Caco-2 (cell line): Measurements from ENCODE around the gene A2ML1. TPM values are rescaled to one million over a fixed set of nuclear protein-coding genes. Genes with fewer than 3 reads are reported as not detected.

Source experiments
- BruUV-seq: library from RNA; stranded (reverse); fragments of 400-500 nt; replicated peaks from 2 replicates; lab custom pipeline; 2021; lab: Mats Ljungman, UMichigan
- CTCF ChIA-PET: fragments of 300-600 bp; sonication (Branson Sonifier 250); formaldehyde crosslinking; loops from one replicate; lab custom pipeline; 2022; ENCODE audit warnings: antibody characterized with exemption; lab: Charles Lee
- POLR2A ChIA-PET: fragments of 300-600 bp; sonication (Branson Sonifier 250); formaldehyde crosslinking; loops from one replicate; lab custom pipeline; 2022; ENCODE audit warnings: antibody characterized with exemption; lab: Charles Lee
- DNase-seq, 2 experiments: peaks; one replicate each; pipeline versions ENCODE4 v3.0.0 to v3.0.0-alpha.2; 2020 to 2022
- H3K27me3 ChIP-seq: replicated peaks from 2 replicates; pipeline ENCODE4 v1.6.0; 2011; ENCODE audit warnings: low read length; ENCODE audit not compliant: control insufficient read depth, insufficient read depth
- H3K36me3 ChIP-seq: 2 replicates; pipeline ENCODE4 v1.5.1; 2011; ENCODE audit warnings: low read length; ENCODE audit not compliant: control insufficient read depth, insufficient read depth
- H3K4me1 ChIP-seq: fragments of 250-450 bp; sonication (Bioruptor Pico); 2 replicates; pipeline ENCODE4 v1.5.1; 2020; ENCODE audit warnings: mild to moderate bottlenecking
- H3K4me3 ChIP-seq: 2 replicates; pipeline ENCODE4 v1.5.1; 2011; ENCODE audit warnings: low read depth, mild to moderate bottlenecking, control low read depth, low read length
- H3K9me3 ChIP-seq: fragments of 250-450 bp; sonication (Bioruptor Pico); 2 replicates; pipeline ENCODE4 v1.5.1; 2020; ENCODE audit warnings: mild to moderate bottlenecking, moderate library complexity
- H3K27ac Mint-ChIP-seq: one replicate; pipeline ENCODE4 v1.8.0; 2022; ENCODE audit warnings: mixed read lengths; ENCODE audit not compliant: unreplicated experiment
- H3K27me3 Mint-ChIP-seq: one replicate; pipeline ENCODE4 v1.8.0; 2022; ENCODE audit warnings: mixed read lengths; ENCODE audit not compliant: insufficient read depth, unreplicated experiment
- H3K36me3 Mint-ChIP-seq: one replicate; pipeline ENCODE4 v1.8.0; 2022; ENCODE audit warnings: mild to moderate bottlenecking, mixed read lengths; ENCODE audit not compliant: insufficient read depth, unreplicated experiment
- H3K4me1 Mint-ChIP-seq: one replicate; pipeline ENCODE4 v1.8.0; 2022; ENCODE audit warnings: low read depth, mixed read lengths; ENCODE audit not compliant: unreplicated experiment
- H3K4me3 Mint-ChIP-seq: one replicate; pipeline ENCODE4 v1.8.0; 2022; ENCODE audit warnings: mild to moderate bottlenecking, moderate library complexity, mixed read lengths; ENCODE audit not compliant: unreplicated experiment
- H3K9me3 Mint-ChIP-seq: one replicate; pipeline ENCODE4 v1.8.0; 2022; ENCODE audit warnings: mixed read lengths; ENCODE audit not compliant: unreplicated experiment
- intact Hi-C: fragments of 100-400 bp; cut with micrococcal nuclease; formaldehyde crosslinking; loops from one replicate; pipeline ENCODE4 v1.10.0; 2022; ENCODE audit not compliant: unreplicated experiment
- total RNA-seq: library from RNA; stranded (reverse); gene quantifications from 2 replicates; pipeline ENCODE4 v1.2.3, GENCODE V29; 2022
- TF ChIP-seq, protein P1 (sequence below), 2 experiments: fragments of 200-600 bp in 1 of 2; IDR thresholded peaks; 1 replicate in 1 of 2; 2 replicates in 1 of 2; pipeline versions ENCODE4 v1.5.1 to v1.8.0; 2011 to 2022; ENCODE audit warnings: antibody characterized with exemption in 1 of 2, control low read depth in 1 of 2, inconsistent platforms in 1 of 2, low read depth in 1 of 2, low read length in 1 of 2, mild to moderate bottlenecking in 1 of 2, moderate library complexity in 1 of 2; ENCODE audit not compliant: insufficient read depth in 1 of 2, severe bottlenecking in 1 of 2, unreplicated experiment in 1 of 2

The A2ML1 gene
- total RNA-seq, 1 experiment from 2014 or later = not detected

DNA sequence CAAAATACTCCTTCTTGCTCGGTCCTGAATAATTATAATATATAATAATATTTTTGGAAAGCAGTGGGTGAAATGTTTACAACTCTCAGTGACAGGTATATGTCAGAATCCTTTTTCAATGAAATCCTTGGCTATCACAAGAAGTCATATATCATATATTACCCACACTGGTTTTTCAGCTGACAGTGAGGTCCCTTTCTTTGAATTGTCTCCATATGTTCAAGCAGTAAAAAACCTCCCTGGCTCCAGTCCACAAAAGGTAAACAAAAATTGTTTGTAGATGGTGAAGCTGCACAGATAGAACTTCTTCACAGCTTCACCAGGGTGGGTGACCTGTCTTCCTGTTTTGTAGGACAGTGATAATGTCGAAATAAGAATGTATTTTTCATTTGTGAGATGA, 44.0 kb downstream of the A2ML1 start:
- Histone ChIP-seq H3K27me3 (no peaks in the 10 kb centered on the region), H3K36me3 (no peaks in the 10 kb centered on the region), H3K4me3 (no peak overlapping the region), H3K9me3 (no peaks in the 10 kb centered on the region), H3K4me1 (no peaks in the 10 kb centered on the region)
- intact Hi-C loops = no loop called here
- no peaks in the 10 kb centered on the region for H3K4me1 Mint-ChIP-seq
- no peak overlapping the region for H3K4me3 Mint-ChIP-seq
- no TSS peak for BruUV-seq
- no peak overlapping the region for H3K27ac Mint-ChIP-seq
- ChIA-PET CTCF (no interaction called here), POLR2A (no interaction called here)
- peaks cover 18% of the 10 kb centered on the region for H3K27me3 Mint-ChIP-seq
- no peaks in the 10 kb centered on the region for H3K9me3 Mint-ChIP-seq
- H3K36me3 Mint-ChIP-seq = no peaks in the 10 kb centered on the region
- TF ChIP-seq, protein P1, sequence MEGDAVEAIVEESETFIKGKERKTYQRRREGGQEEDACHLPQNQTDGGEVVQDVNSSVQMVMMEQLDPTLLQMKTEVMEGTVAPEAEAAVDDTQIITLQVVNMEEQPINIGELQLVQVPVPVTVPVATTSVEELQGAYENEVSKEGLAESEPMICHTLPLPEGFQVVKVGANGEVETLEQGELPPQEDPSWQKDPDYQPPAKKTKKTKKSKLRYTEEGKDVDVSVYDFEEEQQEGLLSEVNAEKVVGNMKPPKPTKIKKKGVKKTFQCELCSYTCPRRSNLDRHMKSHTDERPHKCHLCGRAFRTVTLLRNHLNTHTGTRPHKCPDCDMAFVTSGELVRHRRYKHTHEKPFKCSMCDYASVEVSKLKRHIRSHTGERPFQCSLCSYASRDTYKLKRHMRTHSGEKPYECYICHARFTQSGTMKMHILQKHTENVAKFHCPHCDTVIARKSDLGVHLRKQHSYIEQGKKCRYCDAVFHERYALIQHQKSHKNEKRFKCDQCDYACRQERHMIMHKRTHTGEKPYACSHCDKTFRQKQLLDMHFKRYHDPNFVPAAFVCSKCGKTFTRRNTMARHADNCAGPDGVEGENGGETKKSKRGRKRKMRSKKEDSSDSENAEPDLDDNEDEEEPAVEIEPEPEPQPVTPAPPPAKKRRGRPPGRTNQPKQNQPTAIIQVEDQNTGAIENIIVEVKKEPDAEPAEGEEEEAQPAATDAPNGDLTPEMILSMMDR (IDR thresholded peaks at IDR 0.05; ENCODE audit: insufficient read depth in 1 of 2, low read depth in 1 of 2, low read length in 1 of 2, severe bottlenecking in 1 of 2, unreplicated experiment in 1 of 2) = no peak
- no peak for DNase-seq

DNA sequence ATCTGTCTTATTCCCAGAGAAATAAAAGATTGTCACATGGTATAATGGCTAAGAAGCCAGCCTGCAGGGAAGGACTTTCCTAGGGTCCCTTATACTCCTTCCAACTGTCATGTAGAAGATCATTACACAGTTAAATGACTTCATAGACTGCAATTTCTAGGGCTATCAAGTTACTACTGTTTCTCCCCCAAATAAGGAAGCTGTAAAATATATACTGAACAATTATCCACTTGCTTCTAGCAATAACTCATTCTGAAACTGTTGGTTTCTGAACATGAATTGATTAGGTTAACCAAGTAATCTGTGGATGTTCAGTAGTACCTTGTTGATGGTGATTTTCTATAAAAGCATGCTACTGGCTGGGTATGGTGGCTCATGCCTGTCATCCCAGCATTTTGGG, 44.6 kb downstream of the A2ML1 start:
- CTCF ChIA-PET = no interaction called here
- no peak overlapping the region for H3K27ac Mint-ChIP-seq
- no peaks in the 10 kb centered on the region for H3K36me3 ChIP-seq
- no peaks in the 10 kb centered on the region for H3K27me3 ChIP-seq
- TF ChIP-seq, protein P1 (IDR thresholded peaks at IDR 0.05; ENCODE audit: insufficient read depth in 1 of 2, low read depth in 1 of 2, low read length in 1 of 2, severe bottlenecking in 1 of 2, unreplicated experiment in 1 of 2) = no peak
- no peaks in the 10 kb centered on the region for H3K36me3 Mint-ChIP-seq
- no peaks in the 10 kb centered on the region for H3K9me3 ChIP-seq
- POLR2A ChIA-PET = no interaction called here
- peaks cover 18% of the 10 kb centered on the region for H3K27me3 Mint-ChIP-seq
- H3K4me3 ChIP-seq = no peak overlapping the region
- H3K4me1 Mint-ChIP-seq = no peaks in the 10 kb centered on the region
- no peak for DNase-seq
- H3K4me3 Mint-ChIP-seq = no peak overlapping the region
- H3K4me1 ChIP-seq = no peaks in the 10 kb centered on the region
- no TSS peak for BruUV-seq
- H3K9me3 Mint-ChIP-seq = no peaks in the 10 kb centered on the region
- intact Hi-C loops = no loop called here

DNA sequence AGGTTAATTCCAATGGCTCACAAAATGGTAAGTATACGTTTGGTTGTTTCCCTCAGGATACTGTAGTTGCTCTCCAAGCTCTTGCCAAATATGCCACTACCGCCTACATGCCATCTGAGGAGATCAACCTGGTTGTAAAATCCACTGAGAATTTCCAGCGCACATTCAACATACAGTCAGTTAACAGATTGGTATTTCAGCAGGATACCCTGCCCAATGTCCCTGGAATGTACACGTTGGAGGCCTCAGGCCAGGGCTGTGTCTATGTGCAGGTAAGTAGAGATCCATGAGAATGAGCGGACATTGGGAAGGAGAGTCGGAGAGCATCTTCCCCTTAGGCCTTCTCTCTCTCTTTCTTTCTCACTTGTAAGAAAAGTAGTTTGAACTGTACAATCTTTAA, 45.4 kb downstream of the A2ML1 start:
- H3K9me3 ChIP-seq = no peaks in the 10 kb centered on the region
- H3K27me3 Mint-ChIP-seq = peaks cover 16% of the 10 kb centered on the region
- H3K36me3 Mint-ChIP-seq = no peaks in the 10 kb centered on the region
- no peak overlapping the region for H3K4me3 Mint-ChIP-seq
- no peaks in the 10 kb centered on the region for H3K4me1 Mint-ChIP-seq
- no peak for DNase-seq
- no TSS peak for BruUV-seq
- intact Hi-C loops = no loop called here
- POLR2A ChIA-PET = no interaction called here
- no peak overlapping the region for H3K27ac Mint-ChIP-seq
- H3K36me3 ChIP-seq = no peaks in the 10 kb centered on the region
- H3K4me3 ChIP-seq = no peak overlapping the region
- H3K27me3 ChIP-seq = no peaks in the 10 kb centered on the region
- CTCF ChIA-PET = no interaction called here
- no peaks in the 10 kb centered on the region for H3K4me1 ChIP-seq
- TF ChIP-seq, protein P1 (IDR thresholded peaks at IDR 0.05; ENCODE audit: insufficient read depth in 1 of 2, low read depth in 1 of 2, low read length in 1 of 2, severe bottlenecking in 1 of 2, unreplicated experiment in 1 of 2) = no peak
- no peaks in the 10 kb centered on the region for H3K9me3 Mint-ChIP-seq
